K562 (cell line): ENCODE results near the gene NUPR1. TPM values are rescaled to one million over a fixed set of nuclear protein-coding genes. Genes with fewer than 3 reads are reported as not detected.

Experiments used
- CTCF ChIP-seq, 3 experiments: IDR thresholded peaks in 2 of 3; conservative IDR thresholded peaks in 1 of 3; 2 replicates each; pipeline ENCODE4 v1.5.1; 2011 to 2012; ENCODE audit warnings: low read length in 3 of 3, mild to moderate bottlenecking in 3 of 3, control low read depth in 2 of 3, improper control_type of control experiment in 1 of 3, inconsistent platforms in 1 of 3, low read depth in 1 of 3, mixed read lengths in 1 of 3, moderate library complexity in 1 of 3; ENCODE audit not compliant: insufficient read depth in 2 of 3
- FOXM1 ChIP-seq, 2 experiments: fragments of 450-650 bp in 1 of 2; sonication (generic) in 1 of 2; formaldehyde crosslinking in 1 of 2; IDR thresholded peaks; 2 replicates each; pipeline versions ENCODE4 v1.6.1 to v1.9.0; 2017 to 2022; ENCODE audit warnings: low read depth in 2 of 2, mild to moderate bottlenecking in 2 of 2, missing genetic modification reagents in 1 of 2, moderate library complexity in 1 of 2
- KAT7 ChIP-seq: sonication (generic); formaldehyde crosslinking; IDR thresholded peaks from 2 replicates; pipeline ENCODE4 v1.8.0; 2022; ENCODE audit warnings: missing genetic modification reagents, mild to moderate bottlenecking, borderline replicate concordance
- ZBTB11 ChIP-seq, 3 experiments: fragments of 200-800 bp in 1 of 3; fragments of 250-450 bp in 1 of 3; fragments of 450-650 bp in 1 of 3; sonication (Bioruptor Pico) in 1 of 3; sonication (Bioruptor generic) in 1 of 3; formaldehyde crosslinking in 1 of 3; IDR thresholded peaks; 2 replicates each; pipeline versions ENCODE4 v1.6.1 to v1.8.0; 2016 to 2022; ENCODE audit warnings: mild to moderate bottlenecking in 2 of 3, missing genetic modification characterization in 2 of 3, missing compliant biosample characterization in 1 of 3, moderate library complexity in 1 of 3
- ZBTB40 ChIP-seq, 2 experiments: fragments of 450-650 bp in 1 of 2; sonication (generic) in 1 of 2; formaldehyde crosslinking in 1 of 2; IDR thresholded peaks; 2 replicates each; pipeline versions ENCODE4 v1.7.1 to v1.9.0; 2016 to 2022; ENCODE audit warnings: inconsistent platforms in 1 of 2, mild to moderate bottlenecking in 1 of 2, missing genetic modification reagents in 1 of 2
- polyA plus RNA-seq, 8 experiments: library from polyadenylated mRNA; depleted of rRNA in 4 of 8; stranded (reverse) in 5 of 8; unstranded in 3 of 8; fragments of >200 nt; fragmentation: Nextera tagmentation in 2 of 8; fragmentation: Illumina TruSeq in 1 of 8; extraction: Ambion mirVana in 2 of 8; extraction: Trizol in 1 of 8; gene quantifications; 2 replicates each; pipeline versions ENCODE4 v1.2.1 to v1.2.3, GENCODE V29; 2011 to 2014; ENCODE audit warnings: inconsistent platforms in 1 of 8, missing spikeins in 1 of 8
- total RNA-seq, 7 experiments: library from RNA; depleted of rRNA in 6 of 7; stranded (reverse); fragments of >200 nt in 6 of 7; fragmentation: Illumina TruSeq in 2 of 7; extraction: Trizol in 2 of 7; gene quantifications; 2 replicates each; pipeline versions ENCODE4 v1.2.1 to v1.2.3, GENCODE V29; 2011 to 2021; ENCODE audit warnings: low replicate concordance in 1 of 7
- TF ChIP-seq, protein P1 (sequence below), 3 experiments: fragments of 200-800 bp in 1 of 3; sonication (Bioruptor generic) in 1 of 3; sonication (generic) in 1 of 3; formaldehyde crosslinking in 1 of 3; IDR thresholded peaks; 2 replicates each; pipeline versions ENCODE4 v1.6.1 to v1.8.0; 2016 to 2022; ENCODE audit warnings: mild to moderate bottlenecking in 2 of 3, missing compliant biosample characterization in 2 of 3, missing genetic modification characterization in 2 of 3, missing genetic modification reagents in 1 of 3

Gene NUPR1
- total and polyA plus RNA-seq, 9 of the 15 experiments (the other 6 are each of a cell fraction or from before 2014, with no cell fraction given), result 0.07 to 1.5 (median 0.27) TPM

- TF ChIP-seq CTCF (IDR thresholded peaks at IDR 0.05 in 2 of 3, conservative IDR thresholded peaks at IDR 0.05 in 1 of 3; ENCODE audit: insufficient read depth in 2 of 3, low read depth in 1 of 3, low read length in 3 of 3), result peak; percentile 18 to 42 (median 24); a peak in 3 of 6 replicates
- TF ChIP-seq ZBTB40 (IDR thresholded peaks at IDR 0.05), result 0 out of 2 replicates have a peak, but pooled peaks have one; percentile 17
- TF ChIP-seq ZBTB40 (CRISPR knock-in tag; IDR thresholded peaks at IDR 0.05), result no peak
- 0 out of 2 replicates have a peak, but pooled peaks have one; percentile 35 for TF ChIP-seq KAT7 (CRISPR knock-in tag)
- TF ChIP-seq FOXM1 (IDR thresholded peaks at IDR 0.05; ENCODE audit: low read depth), result no peak
- TF ChIP-seq FOXM1 (CRISPR knock-in tag; IDR thresholded peaks at IDR 0.05; ENCODE audit: low read depth), result 0 out of 2 replicates have a peak, but pooled peaks have one; percentile 62
- TF ChIP-seq, protein P1, sequence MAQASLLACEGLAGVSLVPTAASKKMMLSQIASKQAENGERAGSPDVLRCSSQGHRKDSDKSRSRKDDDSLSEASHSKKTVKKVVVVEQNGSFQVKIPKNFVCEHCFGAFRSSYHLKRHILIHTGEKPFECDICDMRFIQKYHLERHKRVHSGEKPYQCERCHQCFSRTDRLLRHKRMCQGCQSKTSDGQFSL (CRISPR knock-in tag; IDR thresholded peaks at IDR 0.05), result peak; percentile 61; the same call in 1 of the 2 replicates
- TF ChIP-seq, protein P1 (tag; IDR thresholded peaks at IDR 0.05), result no peak
- TF ChIP-seq ZBTB11 (CRISPR knock-in tag; IDR thresholded peaks at IDR 0.05), result no peak
Measured at GRCh38 chr16:28491230-28491969, 47.4 kb downstream of the NUPR1 start (continued).
